Left lung (tissue), 10 donors: ENCODE data around the gene SPDYC. TPM values are rescaled to one million over a fixed set of nuclear protein-coding genes. Genes with fewer than 3 reads are reported as not detected.
A peak's percentile ranks its signal among the peaks of the same experiment; 100 is the strongest.

Experiments
- ATAC-seq: fragments of 200-7000 bp; cut with Tn5 transposase; one replicate; pipeline ENCODE4 v1.9.1; 2020; ENCODE audit warnings: moderate library complexity
- DNase-seq, 4 donors: peaks; one replicate each; pipeline ENCODE4 v3.0.0-alpha.2; 2013 to 2020
- H3K27ac ChIP-seq, 2 donors: fragments of 200-600 bp; sonication (generic) in 1 of 2; one replicate each; pipeline versions ENCODE4 v1.5.0 to v1.8.0; 2020 to 2021
- H3K27me3 ChIP-seq, 2 donors: fragments of 200-600 bp; sonication (generic) in 1 of 2; one replicate each; pipeline versions ENCODE4 v1.5.0 to v1.8.0; 2020 to 2021
- H3K36me3 ChIP-seq, 2 donors: fragments of 200-600 bp; sonication (generic) in 1 of 2; one replicate each; pipeline versions ENCODE4 v1.5.0 to v1.8.0; 2020 to 2021
- H3K4me1 ChIP-seq, 2 donors: fragments of 200-600 bp; one replicate each; pipeline ENCODE4 v1.8.0; 2021
- H3K4me3 ChIP-seq, 2 donors: fragments of 200-600 bp; sonication (generic) in 1 of 2; one replicate each; pipeline versions ENCODE4 v1.5.0 to v1.8.0; 2020 to 2021; ENCODE audit warnings: mild to moderate bottlenecking in 1 of 2
- H3K9me3 ChIP-seq, 2 donors: fragments of 200-600 bp; sonication (generic) in 1 of 2; one replicate each; pipeline versions ENCODE4 v1.5.0 to v1.8.0; 2020 to 2021
- intact Hi-C, 2 donors: fragments of 100-400 bp; cut with DNase I; formaldehyde crosslinking; loops; one replicate each; pipeline versions ENCODE4 v1.11.2 to v1.14.2; 2022
- polyA plus RNA-seq, 6 donors: library from polyadenylated mRNA; unstranded; fragments of 120-200 nt; gene quantifications; one replicate each; pipeline ENCODE4 v1.2.1, GENCODE V29; 2013; ENCODE audit not compliant: insufficient read length in 6 of 6
- total RNA-seq, 2 donors: library from RNA; stranded (reverse); fragmentation: NEBNext Ultra II Directional; extraction: Animal tissue kit (Norgen Biotek cat#: 25700); gene quantifications; one replicate each; pipeline ENCODE4 v1.2.1, GENCODE V29; 2021
- TF ChIP-seq, protein P1 (sequence below), 2 donors: fragments of 200-600 bp; sonication (generic) in 1 of 2; IDR thresholded peaks; one replicate each; pipeline versions ENCODE4 v1.5.0 to v1.8.0; 2021; ENCODE audit warnings: antibody characterized with exemption in 2 of 2
- donor health status: DM: no; HTN: yes; CAD: no.
- donor health status: DM: no; HTN: no; CAD: no.

Gene SPDYC
- total and polyA plus RNA-seq, 8 donors, result not detected

DNA sequence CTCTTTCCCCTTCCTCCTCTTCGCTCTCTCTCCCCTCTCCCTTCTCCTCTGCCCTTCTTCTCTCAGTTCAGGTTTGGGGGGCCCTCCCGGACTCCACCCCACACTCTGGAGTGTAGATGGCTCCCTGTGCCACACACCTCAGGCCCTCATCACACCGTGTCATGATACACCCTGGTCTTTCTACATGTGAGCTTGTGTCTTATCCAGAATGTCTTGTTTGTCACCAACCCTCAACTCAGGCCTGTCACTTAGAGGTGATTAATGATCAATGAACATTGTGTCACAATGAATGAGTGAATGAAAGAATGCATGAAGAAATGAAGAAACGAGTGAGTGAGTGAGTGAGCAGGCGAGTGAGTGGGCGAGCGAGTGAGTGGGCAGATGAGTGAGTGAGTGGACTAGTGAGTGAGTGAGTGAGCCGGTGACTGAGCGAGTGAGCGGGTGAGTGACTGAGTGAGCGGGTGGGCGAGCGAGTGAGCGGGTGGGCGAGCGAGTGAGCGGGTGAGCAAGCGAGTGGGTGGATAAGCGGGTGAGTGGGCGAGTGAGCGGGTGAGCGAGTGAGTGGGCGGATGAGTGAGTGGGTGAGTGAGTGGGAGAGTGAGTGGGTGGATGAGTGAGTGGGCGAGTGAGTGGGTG, 45.5 kb downstream of the SPDYC start:
- peak in 1 of 4 donors; percentile 43 for DNase-seq
- ATAC-seq, result no peak
- intact Hi-C loops, result no loop called here

DNA sequence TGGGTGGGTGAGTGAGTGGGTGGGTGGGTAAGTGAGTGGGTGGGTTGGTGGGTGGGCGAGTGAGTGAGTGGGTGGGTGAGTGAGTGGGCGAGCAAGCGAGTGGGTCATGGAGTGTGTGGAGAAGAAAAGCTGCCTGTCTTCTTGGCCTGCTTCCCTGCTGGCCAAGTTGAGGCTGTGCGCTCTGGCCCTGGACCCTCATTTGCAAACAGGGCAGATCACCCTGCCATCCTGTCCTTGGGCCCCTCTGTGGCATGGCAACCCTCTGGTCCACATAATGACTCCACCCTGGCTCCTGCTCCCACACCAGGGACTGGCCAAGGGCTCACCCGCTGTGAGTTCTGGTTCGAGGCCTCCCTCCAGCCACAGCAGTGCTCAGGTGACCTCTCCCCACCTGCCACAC, 46.8 kb downstream of the SPDYC start:
- ATAC-seq, result no peak

More for the DNA sequence above, 45.5 kb downstream of the SPDYC start:
- TF ChIP-seq, protein P1, sequence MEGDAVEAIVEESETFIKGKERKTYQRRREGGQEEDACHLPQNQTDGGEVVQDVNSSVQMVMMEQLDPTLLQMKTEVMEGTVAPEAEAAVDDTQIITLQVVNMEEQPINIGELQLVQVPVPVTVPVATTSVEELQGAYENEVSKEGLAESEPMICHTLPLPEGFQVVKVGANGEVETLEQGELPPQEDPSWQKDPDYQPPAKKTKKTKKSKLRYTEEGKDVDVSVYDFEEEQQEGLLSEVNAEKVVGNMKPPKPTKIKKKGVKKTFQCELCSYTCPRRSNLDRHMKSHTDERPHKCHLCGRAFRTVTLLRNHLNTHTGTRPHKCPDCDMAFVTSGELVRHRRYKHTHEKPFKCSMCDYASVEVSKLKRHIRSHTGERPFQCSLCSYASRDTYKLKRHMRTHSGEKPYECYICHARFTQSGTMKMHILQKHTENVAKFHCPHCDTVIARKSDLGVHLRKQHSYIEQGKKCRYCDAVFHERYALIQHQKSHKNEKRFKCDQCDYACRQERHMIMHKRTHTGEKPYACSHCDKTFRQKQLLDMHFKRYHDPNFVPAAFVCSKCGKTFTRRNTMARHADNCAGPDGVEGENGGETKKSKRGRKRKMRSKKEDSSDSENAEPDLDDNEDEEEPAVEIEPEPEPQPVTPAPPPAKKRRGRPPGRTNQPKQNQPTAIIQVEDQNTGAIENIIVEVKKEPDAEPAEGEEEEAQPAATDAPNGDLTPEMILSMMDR (IDR thresholded peaks at IDR 0.05), result no peak
- Histone ChIP-seq H3K4me3 (no peak overlapping the region), H3K27ac (no peak overlapping the region), H3K4me1 (peaks cover 0 to 12% of the 10 kb centered on the region in 2 donors), H3K9me3 (no peaks in the 10 kb centered on the region), H3K27me3 (no peaks in the 10 kb centered on the region), H3K36me3 (peaks cover 0 to 26% of the 10 kb centered on the region in 2 donors)

DNA sequence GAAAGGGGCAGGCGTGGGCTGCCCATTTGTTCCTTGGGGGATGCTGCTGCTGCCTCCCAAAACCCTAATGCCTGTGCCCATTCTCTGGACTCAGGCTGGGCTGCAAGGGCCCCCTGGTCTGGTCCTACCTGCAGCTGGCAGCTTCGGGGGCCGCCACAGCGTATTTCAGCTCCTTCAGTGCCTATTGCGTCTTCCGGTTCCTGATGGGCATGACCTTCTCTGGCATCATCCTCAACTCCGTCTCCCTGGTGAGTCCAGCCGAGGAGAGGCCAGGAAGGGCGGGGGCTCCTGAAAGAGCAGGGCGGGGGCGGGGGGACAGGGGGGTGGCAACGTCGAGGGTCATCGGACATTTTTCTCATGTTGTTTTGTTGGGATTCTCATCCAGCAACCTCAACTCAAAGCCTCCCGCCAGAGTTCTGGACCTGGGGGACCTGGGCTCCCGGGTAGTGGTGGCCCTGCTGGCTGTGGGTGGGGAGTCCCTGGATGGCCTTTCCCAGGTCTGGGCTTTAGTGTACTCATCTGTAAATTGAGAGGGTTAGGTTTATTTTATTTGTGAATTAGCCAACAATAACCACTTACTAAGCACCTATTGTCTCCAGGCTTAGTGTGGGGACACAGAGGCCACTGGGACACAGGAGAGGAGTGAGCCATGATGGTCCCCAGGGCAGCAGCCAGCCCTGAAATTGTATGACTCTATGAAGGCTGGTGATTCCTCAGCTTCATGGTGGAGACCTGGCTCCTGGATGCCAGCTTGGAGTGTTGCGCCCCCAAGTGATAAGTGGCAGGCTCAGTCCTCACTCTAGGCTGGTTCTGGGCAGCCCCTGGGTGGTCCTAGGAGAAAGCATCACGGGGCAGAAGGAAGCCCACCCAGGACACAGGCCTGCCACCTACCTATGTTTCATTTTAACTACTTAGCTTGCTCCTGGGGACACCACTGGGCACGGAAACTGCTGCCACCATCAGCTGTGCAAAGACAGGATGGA, 47.7 kb downstream of the SPDYC start:
- Histone ChIP-seq H3K36me3 (peaks cover 0 to 4% of the 10 kb centered on the region in 2 donors), H3K27ac (no peak overlapping the region), H3K4me1 (peaks cover 0 to 23% of the 10 kb centered on the region in 2 donors), H3K27me3 (no peaks in the 10 kb centered on the region), H3K9me3 (no peaks in the 10 kb centered on the region), H3K4me3 (no peak overlapping the region)
- TF ChIP-seq, protein P1 (IDR thresholded peaks at IDR 0.05), result no peak
- no peak for ATAC-seq
- intact Hi-C loops, result no loop called here
- peak in 1 of 4 donors; percentile 47 for DNase-seq

More for the DNA sequence above, 46.8 kb downstream of the SPDYC start:
- TF ChIP-seq, protein P1 (IDR thresholded peaks at IDR 0.05), result no peak
- Histone ChIP-seq H3K36me3 (peaks cover 0 to 13% of the 10 kb centered on the region in 2 donors), H3K27ac (no peak overlapping the region), H3K4me3 (no peak overlapping the region), H3K9me3 (no peaks in the 10 kb centered on the region), H3K27me3 (no peaks in the 10 kb centered on the region), H3K4me1 (peaks cover 0 to 14% of the 10 kb centered on the region in 2 donors)
- DNase-seq, result peak in 1 of 4 donors; percentile 33
- intact Hi-C loops, result no loop called here

DNA sequence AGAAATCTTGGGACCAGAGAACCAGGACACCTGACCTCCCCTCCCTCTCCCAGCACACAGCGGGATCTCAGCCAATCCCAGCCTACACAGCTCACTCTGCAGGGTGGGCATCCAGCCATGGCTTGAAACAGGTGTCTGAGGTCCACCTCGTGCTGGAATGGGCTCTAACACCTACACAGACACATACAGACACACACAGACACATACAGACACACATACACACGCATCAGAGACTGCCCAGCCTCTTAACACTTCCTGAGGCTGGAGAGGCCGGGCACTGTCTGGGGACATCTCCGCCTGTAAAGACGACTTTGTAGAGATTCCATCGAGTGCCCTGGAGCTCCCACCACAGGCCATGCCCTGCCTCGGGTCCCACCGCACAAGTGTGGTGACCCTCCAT, 48.4 kb downstream of the SPDYC start:
- H3K27me3 ChIP-seq, result no peaks in the 10 kb centered on the region
- DNase-seq (peak in 1 of 4 donors; percentile 27), ATAC-seq (no peak)
- intact Hi-C loops, result no loop called here
- peaks cover 0 to 4% of the 10 kb centered on the region in 2 donors for H3K36me3 ChIP-seq
- H3K27ac ChIP-seq, result no peak overlapping the region
- TF ChIP-seq, protein P1 (IDR thresholded peaks at IDR 0.05), result no peak
- no peaks in the 10 kb centered on the region for H3K9me3 ChIP-seq
- H3K4me3 ChIP-seq, result no peak overlapping the region
- H3K4me1 ChIP-seq, result peaks cover 0 to 25% of the 10 kb centered on the region in 2 donors

DNA sequence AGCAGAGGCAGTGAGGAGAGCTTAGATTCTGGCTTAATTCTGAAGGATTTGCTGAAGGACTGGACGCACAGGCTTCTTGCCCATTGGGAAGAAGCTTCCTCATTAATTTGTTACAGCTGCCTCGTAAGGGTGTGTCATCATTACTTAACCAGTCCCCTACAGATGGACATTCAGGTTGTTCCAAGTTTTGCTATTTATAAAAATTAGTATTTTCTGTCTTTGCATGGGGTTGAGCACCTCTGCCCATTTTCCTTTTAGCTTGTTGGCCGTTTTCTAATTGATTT, 49.8 kb downstream of the SPDYC start:
- Histone ChIP-seq H3K4me3 (no peak overlapping the region), H3K36me3 (peaks cover 0 to 4% of the 10 kb centered on the region in 2 donors), H3K27ac (no peak overlapping the region), H3K9me3 (no peaks in the 10 kb centered on the region), H3K27me3 (no peaks in the 10 kb centered on the region), H3K4me1 (peaks cover 0 to 26% of the 10 kb centered on the region in 2 donors)
- intact Hi-C loops, result no loop called here
- ATAC-seq (no peak), DNase-seq (no peak)
- TF ChIP-seq, protein P1 (IDR thresholded peaks at IDR 0.05), result no peak
